NB4 (cell line): ENCODE data around the gene AOPEP.

Experiments
- DNase-seq: peaks from one replicate; pipeline ENCODE4 v3.0.0; 2010; ENCODE audit warnings: low read depth
- H3K4me3 ChIP-seq: one replicate; pipeline ENCODE4 v1.5.1; 2011; ENCODE audit warnings: mild to moderate bottlenecking, low read depth, low read length, moderate library complexity
- MAX ChIP-seq: IDR thresholded peaks from 2 replicates; pipeline ENCODE4 v1.6.1; 2011; ENCODE audit warnings: low read depth, low read length
- MYC ChIP-seq: IDR thresholded peaks from 2 replicates; pipeline ENCODE4 v1.6.1; 2011; ENCODE audit warnings: low read depth, low read length
- POLR2A ChIP-seq: IDR thresholded peaks from 2 replicates; pipeline ENCODE4 v1.6.1; 2011; ENCODE audit warnings: mild to moderate bottlenecking; ENCODE audit not compliant: insufficient read length; ENCODE audit errors: extremely low read depth
- TF ChIP-seq, protein P1 (sequence below): IDR thresholded peaks from one replicate; pipeline ENCODE4 v1.5.1; 2012; ENCODE audit warnings: low read depth, low read length

The AOPEP gene

DNA sequence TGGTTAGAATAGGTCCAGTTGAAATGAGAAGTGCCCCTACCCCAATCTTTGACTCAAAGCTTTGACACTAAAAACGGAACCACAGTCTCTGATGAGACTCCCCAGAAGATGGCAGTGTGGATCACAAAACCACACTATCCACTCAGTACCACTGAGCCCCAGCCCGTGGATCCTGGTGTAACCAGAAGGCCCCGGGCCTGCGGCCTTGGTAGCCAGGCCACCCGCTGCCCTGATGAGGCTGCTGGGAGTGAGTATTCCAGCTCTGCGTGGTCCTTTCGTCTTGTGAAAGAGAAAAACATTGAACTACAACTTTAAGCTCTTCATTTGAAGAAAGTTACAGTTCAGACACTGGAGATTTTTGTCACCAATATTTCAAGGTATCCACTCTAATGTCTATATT lies 45.0 kb upstream of the AOPEP start:
- TF ChIP-seq, protein P1, sequence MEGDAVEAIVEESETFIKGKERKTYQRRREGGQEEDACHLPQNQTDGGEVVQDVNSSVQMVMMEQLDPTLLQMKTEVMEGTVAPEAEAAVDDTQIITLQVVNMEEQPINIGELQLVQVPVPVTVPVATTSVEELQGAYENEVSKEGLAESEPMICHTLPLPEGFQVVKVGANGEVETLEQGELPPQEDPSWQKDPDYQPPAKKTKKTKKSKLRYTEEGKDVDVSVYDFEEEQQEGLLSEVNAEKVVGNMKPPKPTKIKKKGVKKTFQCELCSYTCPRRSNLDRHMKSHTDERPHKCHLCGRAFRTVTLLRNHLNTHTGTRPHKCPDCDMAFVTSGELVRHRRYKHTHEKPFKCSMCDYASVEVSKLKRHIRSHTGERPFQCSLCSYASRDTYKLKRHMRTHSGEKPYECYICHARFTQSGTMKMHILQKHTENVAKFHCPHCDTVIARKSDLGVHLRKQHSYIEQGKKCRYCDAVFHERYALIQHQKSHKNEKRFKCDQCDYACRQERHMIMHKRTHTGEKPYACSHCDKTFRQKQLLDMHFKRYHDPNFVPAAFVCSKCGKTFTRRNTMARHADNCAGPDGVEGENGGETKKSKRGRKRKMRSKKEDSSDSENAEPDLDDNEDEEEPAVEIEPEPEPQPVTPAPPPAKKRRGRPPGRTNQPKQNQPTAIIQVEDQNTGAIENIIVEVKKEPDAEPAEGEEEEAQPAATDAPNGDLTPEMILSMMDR, result peak; percentile 56
- TF ChIP-seq MAX, result no peak
- H3K4me3 ChIP-seq, result no peak overlapping the region
- DNase-seq, result peak; percentile 69

GRCh38 chr9:94685359-94685758 lies 41.1 kb upstream of the AOPEP start:
- no peak overlapping the region for H3K4me3 ChIP-seq
- TF ChIP-seq MYC, result no peak
- TF ChIP-seq, protein P1, result no peak
- TF ChIP-seq MAX, result no peak
- TF ChIP-seq POLR2A, result no peak

DNA sequence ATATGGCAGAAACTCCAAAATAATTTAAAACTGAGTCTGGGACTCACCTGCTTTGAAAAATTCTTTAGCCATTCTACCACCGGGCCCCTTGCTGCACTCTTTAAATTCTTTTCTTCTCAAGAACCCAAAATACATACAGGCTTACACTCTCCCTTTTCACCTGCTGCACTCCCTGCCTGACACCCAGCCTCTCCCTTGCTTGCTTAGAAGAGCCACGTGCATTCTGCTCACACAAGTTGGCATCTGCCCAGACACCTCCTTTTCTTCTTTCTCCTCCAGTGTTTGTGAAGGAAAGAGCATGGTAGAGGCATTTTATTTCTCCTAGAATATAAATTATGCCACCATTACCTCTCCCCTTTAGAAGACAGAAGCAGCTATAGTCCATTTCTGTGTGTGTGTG lies 39.0 kb upstream of the AOPEP start:
- no peak for DNase-seq
- no peak overlapping the region for H3K4me3 ChIP-seq
- TF ChIP-seq, protein P1, result no peak
- TF ChIP-seq MYC, result no peak

More at GRCh38 chr9:94685359-94685758, 41.1 kb upstream of the AOPEP start:
- no peak for DNase-seq

DNA sequence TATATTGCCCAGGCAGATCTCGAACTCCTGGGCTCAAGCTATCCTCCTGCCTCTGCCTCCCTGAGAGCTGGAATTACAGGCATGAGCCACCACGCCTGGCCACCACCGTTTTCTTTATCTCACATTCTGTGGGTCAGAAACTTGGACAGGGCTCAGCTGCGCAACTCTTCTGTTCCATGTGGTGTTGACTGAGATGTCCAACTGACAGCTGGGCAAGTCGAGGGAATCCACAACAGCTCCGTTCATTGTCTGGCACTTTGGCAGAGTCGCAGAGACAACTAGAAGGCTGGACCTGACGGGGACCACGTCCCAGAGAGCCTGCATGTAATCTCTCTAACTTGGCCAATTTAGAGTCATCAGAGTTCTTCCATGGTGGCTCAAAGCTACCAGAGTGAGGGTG lies 36.2 kb upstream of the AOPEP start:
- no peak for TF ChIP-seq POLR2A
- no peak for TF ChIP-seq MAX
- no peak for TF ChIP-seq MYC
- TF ChIP-seq, protein P1, result no peak
- no peak for DNase-seq
- H3K4me3 ChIP-seq, result no peak overlapping the region

DNA sequence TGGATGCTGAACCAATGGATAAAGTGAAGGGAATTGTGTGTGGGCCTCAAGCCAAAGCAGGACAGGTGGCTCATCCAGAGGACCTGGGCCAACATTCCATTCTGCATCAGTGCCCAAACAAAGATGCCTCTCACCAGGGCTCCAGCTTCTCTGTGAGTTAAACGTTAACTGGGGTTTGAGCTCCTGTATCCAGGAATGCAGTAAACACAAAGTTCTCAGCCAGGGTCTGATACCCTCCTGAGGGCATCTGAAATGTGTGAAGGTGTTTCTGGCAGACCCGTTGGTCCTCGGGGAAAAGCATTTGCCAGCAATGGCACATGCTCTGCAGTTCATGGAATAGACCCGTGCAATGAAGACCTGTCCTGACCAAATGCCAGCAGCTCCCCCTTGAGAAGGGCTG lies 33.9 kb upstream of the AOPEP start:
- no peak for DNase-seq
- H3K4me3 ChIP-seq, result no peak overlapping the region
- TF ChIP-seq POLR2A, result no peak
- TF ChIP-seq, protein P1, result no peak
- no peak for TF ChIP-seq MYC
- TF ChIP-seq MAX, result no peak

DNA sequence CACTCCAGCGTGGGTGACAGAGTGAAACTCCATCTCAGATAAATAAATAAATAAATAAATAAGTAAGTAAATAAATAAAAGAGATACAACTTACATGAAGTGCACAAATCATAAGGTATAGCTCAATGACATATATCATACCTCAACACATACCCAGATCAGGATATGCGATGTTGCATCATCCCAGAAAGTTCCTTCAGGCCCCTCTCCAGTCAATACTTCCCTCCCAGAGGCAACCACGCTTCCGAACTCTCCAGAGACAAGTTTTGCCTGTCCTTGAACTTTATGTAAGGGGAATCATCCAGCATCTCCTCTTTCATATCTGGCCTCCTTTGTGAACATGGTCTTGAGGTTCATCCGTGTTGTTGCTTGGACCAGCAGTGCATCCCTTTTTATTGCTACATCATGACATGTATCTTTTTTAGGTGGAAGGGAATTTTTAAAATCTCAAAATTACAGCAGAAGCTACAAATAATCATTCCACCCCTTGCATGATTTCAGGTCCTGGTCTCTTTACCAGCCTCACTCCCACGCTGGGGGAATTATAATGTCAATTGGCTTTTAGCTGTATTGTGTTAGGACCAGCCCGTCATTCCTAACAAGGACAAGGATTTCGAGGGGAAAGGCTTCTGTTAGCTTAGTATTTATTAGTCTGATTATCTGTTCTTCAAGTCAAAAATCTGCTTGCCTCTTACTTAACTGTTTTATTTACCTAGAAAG lies 32.9 kb upstream of the AOPEP start:
- TF ChIP-seq MYC (no peak), POLR2A (no peak), MAX (no peak)
- TF ChIP-seq, protein P1, result no peak
- H3K4me3 ChIP-seq, result no peak overlapping the region
- DNase-seq, result no peak
